DMS79 (cell line): ENCODE results near the gene CORO1C.

Experiments used
- DNase-seq: peaks from one replicate; lab custom pipeline; 2025; lab: John Stamatoyannopoulos, UW

The CORO1C gene

GRCh38 chr12:108615918-108616317, 115.4 kb downstream of the CORO1C start:
- DNase-seq, result no peak

GRCh38 chr12:108614639-108615038, 116.7 kb downstream of the CORO1C start:
- no peak for DNase-seq

GRCh38 chr12:108614041-108614440, 117.3 kb downstream of the CORO1C start:
- DNase-seq, result no peak

GRCh38 chr12:108613548-108613947, 117.8 kb downstream of the CORO1C start:
- DNase-seq, result no peak

GRCh38 chr12:108612788-108613282, 118.5 kb downstream of the CORO1C start:
- DNase-seq, result no peak

GRCh38 chr12:108611884-108612415, 119.4 kb downstream of the CORO1C start:
- no peak for DNase-seq

- no peak for DNase-seq
These were observed 120.3 kb downstream of the CORO1C start for GRCh38 chr12:108610856-108611605.

- DNase-seq, result no peak
These were observed 120.9 kb downstream of the CORO1C start for GRCh38 chr12:108610336-108610815.

GRCh38 chr12:108609537-108610335, 121.6 kb downstream of the CORO1C start:
- DNase-seq, result no peak

GRCh38 chr12:108608616-108609015, 122.7 kb downstream of the CORO1C start:
- no peak for DNase-seq

GRCh38 chr12:108607981-108608600, 123.2 kb downstream of the CORO1C start:
- DNase-seq, result no peak

- no peak for DNase-seq
These were observed 124.8 kb downstream of the CORO1C start for GRCh38 chr12:108606492-108606891.

- DNase-seq, result no peak
These were observed 125.5 kb downstream of the CORO1C start for GRCh38 chr12:108605690-108606406.

- no peak for DNase-seq
These were observed 126.2 kb downstream of the CORO1C start for GRCh38 chr12:108605000-108605689.

- no peak for DNase-seq
These were observed 126.9 kb downstream of the CORO1C start for GRCh38 chr12:108604208-108604941.

- DNase-seq, result no peak
These were observed 127.6 kb downstream of the CORO1C start for GRCh38 chr12:108603743-108604142.

GRCh38 chr12:108602976-108603704, 128.2 kb downstream of the CORO1C start:
- no peak for DNase-seq

- DNase-seq, result no peak
These were observed 129.1 kb downstream of the CORO1C start for GRCh38 chr12:108602209-108602705.

- DNase-seq, result no peak
These were observed 130.7 kb downstream of the CORO1C start for GRCh38 chr12:108600702-108601007.
